Heart left ventricle (tissue), 13 donors: ENCODE measurements around the gene ZNF23.

Experiments
- POLR2A ChIP-seq, 2 donors: fragments of 450-650 bp; IDR thresholded peaks; one replicate each; pipeline ENCODE4 v1.6.1; 2017; ENCODE audit warnings: antibody characterized with exemption in 2 of 2, mild to moderate bottlenecking in 2 of 2, moderate library complexity in 2 of 2
- TF ChIP-seq, protein P1 (sequence below), 12 donors: fragments of 200-600 bp; sonication (generic) in 4 of 12; IDR thresholded peaks; one replicate each; pipeline versions ENCODE4 v1.5.0 to v1.8.0; 2018 to 2022; ENCODE audit warnings: antibody characterized with exemption in 12 of 12, mild to moderate bottlenecking in 5 of 12
- donor health status: ischemic (EF 13 %, LVEDD 7.1; RV severe dilation, severe dysfunction).
- donor health status: DM: no; HTN: yes; CAD: no.
- donor health status: DM: no; HTN: no; CAD: no.
- donor health status: ischemic (EF 25% LVEDD 6.9; RV normal size, moderate dysfunction).
- donor health status: ischemic (EF 25% LVEDD 5.7; RV mildly dilated, moderate dysfunction).
- donor health status: ischemic (EF 35%, LVEDD 5.7; RV mildly dilated, moderate dysfunction).
- donor health status: nonischemic (EF 11% LVEDD 7.7; RV severe dilation, severe dysfunction).
- donor health status: DM: yes; HTN: yes; CAD: no.
- donor health status: PGD.
- donor health status: ischemic (EF 29% LVEDD 5.4; RV normal size, mild dysfunction).
- donor health status: nonischemic (EF 23%, LVEDD 6.1; RV moderate dilation, normal function).

DNA sequence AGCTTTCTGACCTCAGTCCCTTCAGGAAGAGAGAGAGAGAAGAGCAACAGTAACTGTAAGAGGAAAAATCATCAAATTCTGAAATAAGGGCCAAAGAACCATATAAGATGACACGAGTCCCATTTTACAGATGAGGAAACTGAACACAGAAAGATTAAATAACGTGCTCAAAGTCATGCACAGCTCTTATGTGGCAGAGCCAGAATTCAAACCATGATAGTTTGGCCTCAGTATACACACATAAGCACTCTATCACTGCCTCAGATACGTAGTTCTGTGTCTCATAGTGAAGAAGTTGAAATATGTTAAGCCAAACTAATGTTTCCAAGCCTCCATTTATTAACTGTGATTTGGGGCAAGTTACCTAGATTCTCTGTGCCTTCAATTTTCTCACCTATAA, 29.0 kb upstream of the ZNF23 start:
- TF ChIP-seq, protein P1, sequence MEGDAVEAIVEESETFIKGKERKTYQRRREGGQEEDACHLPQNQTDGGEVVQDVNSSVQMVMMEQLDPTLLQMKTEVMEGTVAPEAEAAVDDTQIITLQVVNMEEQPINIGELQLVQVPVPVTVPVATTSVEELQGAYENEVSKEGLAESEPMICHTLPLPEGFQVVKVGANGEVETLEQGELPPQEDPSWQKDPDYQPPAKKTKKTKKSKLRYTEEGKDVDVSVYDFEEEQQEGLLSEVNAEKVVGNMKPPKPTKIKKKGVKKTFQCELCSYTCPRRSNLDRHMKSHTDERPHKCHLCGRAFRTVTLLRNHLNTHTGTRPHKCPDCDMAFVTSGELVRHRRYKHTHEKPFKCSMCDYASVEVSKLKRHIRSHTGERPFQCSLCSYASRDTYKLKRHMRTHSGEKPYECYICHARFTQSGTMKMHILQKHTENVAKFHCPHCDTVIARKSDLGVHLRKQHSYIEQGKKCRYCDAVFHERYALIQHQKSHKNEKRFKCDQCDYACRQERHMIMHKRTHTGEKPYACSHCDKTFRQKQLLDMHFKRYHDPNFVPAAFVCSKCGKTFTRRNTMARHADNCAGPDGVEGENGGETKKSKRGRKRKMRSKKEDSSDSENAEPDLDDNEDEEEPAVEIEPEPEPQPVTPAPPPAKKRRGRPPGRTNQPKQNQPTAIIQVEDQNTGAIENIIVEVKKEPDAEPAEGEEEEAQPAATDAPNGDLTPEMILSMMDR (IDR thresholded peaks at IDR 0.05): no peak
- TF ChIP-seq POLR2A (IDR thresholded peaks at IDR 0.05): no peak
